ENCODE data around the gene STMP1. TPM values are rescaled to one million over a fixed set of nuclear protein-coding genes. Genes with fewer than 3 reads are reported as not detected.

STMP1 gene
- total RNA-seq, 1 experiment from 2014 or later = 33.6 TPM

DNA sequence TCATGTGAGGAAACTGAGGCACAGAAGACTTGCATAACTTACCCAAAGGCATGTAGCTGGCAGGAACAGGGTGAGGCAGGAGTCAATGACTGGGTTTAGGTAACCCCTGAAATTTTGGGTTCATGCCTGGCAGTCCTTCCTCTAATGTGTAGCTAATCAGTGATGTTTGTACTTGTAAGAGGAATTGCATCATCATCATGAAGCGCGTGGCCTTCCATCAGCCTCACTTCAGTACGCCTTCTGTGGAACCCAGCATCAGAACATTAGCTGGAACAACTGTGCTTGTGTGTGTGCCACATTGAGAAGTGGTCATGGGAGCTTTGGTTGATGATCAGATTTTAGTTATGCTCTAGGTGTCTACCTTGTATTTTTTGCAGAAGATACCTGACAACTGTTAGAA is 18.2 kb upstream of the STMP1 start:
- H3K4me1 Mint-ChIP-seq (ENCODE audit: insufficient read depth, unreplicated experiment) = no peaks in the 10 kb centered on the region
- H3K9me3 Mint-ChIP-seq (ENCODE audit: unreplicated experiment) = no peaks in the 10 kb centered on the region
- BruUV-seq (replicated peaks) = no TSS peak
- ChIA-PET CTCF (interaction anchor here (0.6 to 7.4 kb wide), 15 partner anchors 8 to 409 kb away, joined by 3 to 134 read pairs (median 13); partner anchors contain the start of gene STMP1), POLR2A (interaction anchor here (0.7 to 1.0 kb wide), 2 partner anchors 19 to 128 kb away, joined by 3 to 4 read pairs; no protein-coding TSS in a partner anchor)
- H3K4me3 Mint-ChIP-seq (ENCODE audit: unreplicated experiment) = no peak overlapping the region
- no peak overlapping the region for H3K27ac Mint-ChIP-seq (ENCODE audit: low read depth, unreplicated experiment)
- TF ChIP-seq, protein P1, sequence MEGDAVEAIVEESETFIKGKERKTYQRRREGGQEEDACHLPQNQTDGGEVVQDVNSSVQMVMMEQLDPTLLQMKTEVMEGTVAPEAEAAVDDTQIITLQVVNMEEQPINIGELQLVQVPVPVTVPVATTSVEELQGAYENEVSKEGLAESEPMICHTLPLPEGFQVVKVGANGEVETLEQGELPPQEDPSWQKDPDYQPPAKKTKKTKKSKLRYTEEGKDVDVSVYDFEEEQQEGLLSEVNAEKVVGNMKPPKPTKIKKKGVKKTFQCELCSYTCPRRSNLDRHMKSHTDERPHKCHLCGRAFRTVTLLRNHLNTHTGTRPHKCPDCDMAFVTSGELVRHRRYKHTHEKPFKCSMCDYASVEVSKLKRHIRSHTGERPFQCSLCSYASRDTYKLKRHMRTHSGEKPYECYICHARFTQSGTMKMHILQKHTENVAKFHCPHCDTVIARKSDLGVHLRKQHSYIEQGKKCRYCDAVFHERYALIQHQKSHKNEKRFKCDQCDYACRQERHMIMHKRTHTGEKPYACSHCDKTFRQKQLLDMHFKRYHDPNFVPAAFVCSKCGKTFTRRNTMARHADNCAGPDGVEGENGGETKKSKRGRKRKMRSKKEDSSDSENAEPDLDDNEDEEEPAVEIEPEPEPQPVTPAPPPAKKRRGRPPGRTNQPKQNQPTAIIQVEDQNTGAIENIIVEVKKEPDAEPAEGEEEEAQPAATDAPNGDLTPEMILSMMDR (IDR thresholded peaks at IDR 0.05; ENCODE audit: unreplicated experiment) = no peak
- H3K36me3 Mint-ChIP-seq (ENCODE audit: insufficient read depth, unreplicated experiment) = peaks cover 46% of the 10 kb centered on the region
- intact Hi-C loops (cut with micrococcal nuclease) = loop anchor here (2.0 kb wide), 1 partner anchor 133 kb away; the partner anchor contains the start of gene CNOT4
- no peaks in the 10 kb centered on the region for H3K27me3 Mint-ChIP-seq (ENCODE audit: insufficient read depth, unreplicated experiment)
- DNase-seq (ENCODE audit: unreplicated experiment) = no peak

DNA sequence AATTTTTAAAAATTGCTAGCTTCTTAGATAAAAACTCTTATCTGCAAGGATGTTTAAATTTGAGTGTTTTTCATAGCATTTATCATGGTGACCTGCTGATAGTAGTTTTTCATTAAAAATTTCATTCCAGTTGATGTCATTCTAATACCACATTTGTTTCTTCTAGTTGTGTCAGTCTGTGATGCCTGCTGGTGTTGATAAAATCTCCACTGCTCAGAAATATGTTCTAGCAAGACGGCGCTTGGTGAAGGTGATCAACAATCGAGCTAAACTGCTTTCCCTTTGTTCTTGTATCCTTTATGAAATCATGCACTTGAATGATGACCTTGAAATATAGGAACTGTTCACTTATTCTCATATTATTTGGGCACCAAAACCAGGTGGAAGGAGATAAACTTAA is 17.6 kb upstream of the STMP1 start:
- TF ChIP-seq, protein P1 (IDR thresholded peaks at IDR 0.05; ENCODE audit: unreplicated experiment) = no peak
- no peak overlapping the region for H3K27ac Mint-ChIP-seq (ENCODE audit: low read depth, unreplicated experiment)
- H3K9me3 Mint-ChIP-seq (ENCODE audit: unreplicated experiment) = no peaks in the 10 kb centered on the region
- CTCF ChIA-PET = interaction anchor here (0.6 to 7.4 kb wide), 26 partner anchors 8 to 428 kb away, joined by 3 to 134 read pairs (median 6); partner anchors contain the start of gene STMP1
- intact Hi-C loops (cut with micrococcal nuclease) = loop anchor here (1.0 to 2.0 kb wide), 3 partner anchors 23 to 363 kb away; partner anchors contain the start of gene CNOT4
- H3K4me3 Mint-ChIP-seq (ENCODE audit: unreplicated experiment) = no peak overlapping the region
- BruUV-seq (replicated peaks) = no TSS peak
- H3K27me3 Mint-ChIP-seq (ENCODE audit: insufficient read depth, unreplicated experiment) = no peaks in the 10 kb centered on the region
- no peak for DNase-seq (ENCODE audit: unreplicated experiment)
- POLR2A ChIA-PET = no interaction called here
- H3K36me3 Mint-ChIP-seq (ENCODE audit: insufficient read depth, unreplicated experiment) = peaks cover 51% of the 10 kb centered on the region
- H3K4me1 Mint-ChIP-seq (ENCODE audit: insufficient read depth, unreplicated experiment) = no peaks in the 10 kb centered on the region

DNA sequence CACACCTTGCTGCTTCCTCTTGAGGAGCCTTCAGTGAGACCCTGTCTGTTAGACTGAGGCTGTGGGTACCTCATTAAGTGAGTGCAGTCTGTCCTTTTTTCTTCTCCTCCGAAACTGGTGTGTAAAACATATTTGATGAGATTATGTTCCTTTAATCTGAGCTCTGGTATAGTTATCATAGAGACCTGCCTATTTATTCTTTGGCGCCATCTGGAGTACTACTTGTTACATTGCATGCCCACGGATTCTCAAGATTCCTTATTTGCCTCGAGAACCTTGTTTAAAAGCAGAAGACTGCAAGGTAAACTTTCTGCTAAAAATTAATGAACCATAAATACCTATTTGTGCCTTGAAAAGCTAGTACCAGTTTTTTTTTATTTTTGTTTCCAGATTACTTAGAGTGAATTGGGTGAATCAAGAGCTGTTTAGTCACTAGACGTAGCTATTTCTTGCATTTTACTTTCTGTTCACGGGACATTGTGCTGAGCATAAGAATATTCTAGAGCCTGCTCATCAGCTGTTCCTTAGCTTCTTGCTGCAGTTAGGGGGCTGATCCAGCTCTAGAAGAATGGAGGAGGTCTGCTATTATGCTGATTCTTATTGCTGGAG is 16.9 kb upstream of the STMP1 start:
- peaks cover 58% of the 10 kb centered on the region for H3K36me3 Mint-ChIP-seq (ENCODE audit: insufficient read depth, unreplicated experiment)
- no TSS peak for BruUV-seq (replicated peaks)

DNA sequence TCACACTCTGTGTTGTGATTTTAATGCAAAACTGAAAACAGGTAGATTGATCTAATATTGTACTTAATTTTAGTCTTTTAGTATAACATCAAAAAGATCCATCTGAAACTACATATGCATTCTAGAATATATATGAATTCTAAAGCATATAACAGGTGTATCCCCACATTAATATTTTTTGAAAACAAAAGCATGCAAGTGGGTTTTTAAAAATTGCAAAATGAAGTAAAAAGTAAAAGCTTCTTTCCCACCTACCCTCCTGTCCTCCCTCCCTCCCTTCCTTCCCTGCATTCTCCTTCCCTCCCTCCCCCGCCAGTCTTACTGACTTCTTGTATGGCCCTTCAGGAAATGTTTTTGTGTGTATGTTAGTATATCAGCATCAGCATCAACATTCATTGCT is 14.6 kb upstream of the STMP1 start:
- ChIA-PET POLR2A (interaction anchor here (0.7 kb wide), 1 partner anchor 14 kb away, joined by 4 read pairs; no protein-coding TSS in a partner anchor), CTCF (interaction anchor here (0.6 to 7.4 kb wide), 7 partner anchors 10 to 373 kb away, joined by 3 to 134 read pairs (median 63); no protein-coding TSS in a partner anchor)
- TF ChIP-seq, protein P1 (IDR thresholded peaks at IDR 0.05; ENCODE audit: unreplicated experiment) = no peak
- Mint-ChIP-seq H3K36me3 (ENCODE audit: insufficient read depth, unreplicated experiment) (peaks cover 57% of the 10 kb centered on the region), H3K27ac (ENCODE audit: low read depth, unreplicated experiment) (no peak overlapping the region), H3K9me3 (ENCODE audit: unreplicated experiment) (no peaks in the 10 kb centered on the region), H3K4me1 (ENCODE audit: insufficient read depth, unreplicated experiment) (no peaks in the 10 kb centered on the region), H3K27me3 (ENCODE audit: insufficient read depth, unreplicated experiment) (no peaks in the 10 kb centered on the region), H3K4me3 (ENCODE audit: unreplicated experiment) (no peak overlapping the region)
- DNase-seq (ENCODE audit: unreplicated experiment) = no peak
- intact Hi-C loops (cut with micrococcal nuclease) = no loop called here
- no TSS peak for BruUV-seq (replicated peaks)

More for the DNA sequence above, 16.9 kb upstream of the STMP1 start:
- DNase-seq (ENCODE audit: unreplicated experiment) = peak; percentile 57
- no peak overlapping the region for H3K27ac Mint-ChIP-seq (ENCODE audit: low read depth, unreplicated experiment)
- ChIA-PET CTCF (interaction anchor here (0.6 to 7.4 kb wide), 48 partner anchors 9 to 436 kb away, joined by 3 to 134 read pairs (median 4); partner anchors contain the start of gene STMP1), POLR2A (interaction anchor here (0.6 to 1.0 kb wide), 3 partner anchors 9 to 371 kb away, joined by 3 to 4 read pairs (median 3); no protein-coding TSS in a partner anchor)
- no peaks in the 10 kb centered on the region for H3K9me3 Mint-ChIP-seq (ENCODE audit: unreplicated experiment)
- intact Hi-C loops (cut with micrococcal nuclease) = loop anchor here (1.0 to 2.0 kb wide), 3 partner anchors 24 to 364 kb away; partner anchors contain the start of gene CNOT4
- TF ChIP-seq, protein P1 (IDR thresholded peaks at IDR 0.05; ENCODE audit: unreplicated experiment) = peak; percentile 46
- no peak overlapping the region for H3K4me3 Mint-ChIP-seq (ENCODE audit: unreplicated experiment)
- H3K27me3 Mint-ChIP-seq (ENCODE audit: insufficient read depth, unreplicated experiment) = no peaks in the 10 kb centered on the region
- H3K4me1 Mint-ChIP-seq (ENCODE audit: insufficient read depth, unreplicated experiment) = no peaks in the 10 kb centered on the region

All from MCF 10A (cell line).